ENCODE measurements around the gene UFD1. TPM values are rescaled to one million over a fixed set of nuclear protein-coding genes. Genes with fewer than 3 reads are reported as not detected.

The UFD1 gene
- total and polyA plus RNA-seq, 9 of the 15 experiments (the other 6 are each of a cell fraction or from before 2014, with no cell fraction given), result 238 to 645 (median 363) TPM

- TF ChIP-seq MITF (IDR thresholded peaks at IDR 0.05) (no peak), ZFP91 (CRISPR knock-in tag; IDR thresholded peaks at IDR 0.05) (peak; percentile 41; the same call in 1 of the 2 replicates), CREB3 (tag; conservative IDR thresholded peaks at IDR 0.05; ENCODE audit: low read depth) (no peak), NFYB (IDR thresholded peaks at IDR 0.05; ENCODE audit: extremely low read depth, insufficient read length) (no peak), ZBTB40 (IDR thresholded peaks at IDR 0.05) (peak; percentile 66; the same call in 1 of the 2 replicates), ZBTB40 (CRISPR knock-in tag; IDR thresholded peaks at IDR 0.05) (no peak), RREB1 (CRISPR knock-in tag; IDR thresholded peaks at IDR 0.05) (0 out of 2 replicates have a peak, but pooled peaks have one; percentile 47), RBM25 (IDR thresholded peaks at IDR 0.05; ENCODE audit: low read depth, low read length, severe bottlenecking) (no peak)
These were observed 59.9 kb downstream of the UFD1 start (continued) for GRCh38 chr22:19419086-19419463.
